ENCODE data around the gene EED.
"Not testable (repeated sequence)": the region's sequence is repeated elsewhere in the genome, so short reads cannot be mapped to it uniquely, and the experiment has no call there.

Gene EED

GRCh38 chr11:86249307-86250098, 5.0 kb downstream of the EED start:
- DNase-seq (ENCODE audit: low spot score) = no peak

- no peak for DNase-seq (ENCODE audit: low spot score)
These were observed 6.8 kb downstream of the EED start for GRCh38 chr11:86251345-86251744.

- no peak for DNase-seq (ENCODE audit: low spot score)
These were observed 11.3 kb downstream of the EED start for GRCh38 chr11:86255896-86256295.

GRCh38 chr11:86256608-86257007, 12.1 kb downstream of the EED start:
- DNase-seq (ENCODE audit: low spot score) = no peak

- no peak for DNase-seq (ENCODE audit: low spot score)
These were observed 12.9 kb downstream of the EED start for GRCh38 chr11:86257446-86257845.

GRCh38 chr11:86259730-86260129, 15.2 kb downstream of the EED start:
- DNase-seq (ENCODE audit: low spot score) = no peak

- no peak for DNase-seq (ENCODE audit: low spot score)
These were observed 16.8 kb downstream of the EED start for GRCh38 chr11:86261328-86261727.

- DNase-seq (ENCODE audit: low spot score) = no peak
These were observed 17.8 kb downstream of the EED start for GRCh38 chr11:86262387-86262786.

GRCh38 chr11:86264649-86265048, 20.1 kb downstream of the EED start:
- no peak for DNase-seq (ENCODE audit: low spot score)

GRCh38 chr11:86265194-86265593, 20.6 kb downstream of the EED start:
- DNase-seq (ENCODE audit: low spot score) = no peak

GRCh38 chr11:86269645-86270044, 25.1 kb downstream of the EED start:
- no peak for DNase-seq (ENCODE audit: low spot score)

GRCh38 chr11:86274503-86274902, 29.9 kb downstream of the EED start:
- DNase-seq (ENCODE audit: low spot score) = no peak

GRCh38 chr11:86274999-86275398, 30.4 kb downstream of the EED start:
- no peak for DNase-seq (ENCODE audit: low spot score)

GRCh38 chr11:86275493-86276370, 31.2 kb downstream of the EED start:
- no peak for DNase-seq (ENCODE audit: low spot score)

- DNase-seq (ENCODE audit: low spot score) = no peak
These were observed 33.2 kb downstream of the EED start for GRCh38 chr11:86277741-86278140.

GRCh38 chr11:86278226-86278625, 33.7 kb downstream of the EED start:
- DNase-seq (ENCODE audit: low spot score) = no peak

- DNase-seq (ENCODE audit: low spot score) = no peak
These were observed 35.2 kb downstream of the EED start for GRCh38 chr11:86279747-86280146.

- DNase-seq (ENCODE audit: low spot score) = no peak
These were observed 42.9 kb downstream of the EED start for GRCh38 chr11:86287468-86287796.

GRCh38 chr11:86288776-86289507, 44.4 kb downstream of the EED start:
- DNase-seq (ENCODE audit: low spot score) = no peak

GRCh38 chr11:86289508-86290280, 45.1 kb downstream of the EED start:
- not testable (repeated sequence) for DNase-seq (ENCODE audit: low spot score)

GRCh38 chr11:86291466-86292262, 47.1 kb downstream of the EED start:
- peak; percentile 70 for DNase-seq (ENCODE audit: low spot score)
